ENCODE data around the gene CCR2. TPM values are rescaled to one million over a fixed set of nuclear protein-coding genes. Genes with fewer than 3 reads are reported as not detected.

The CCR2 gene
- total RNA-seq, 1 experiment from 2014 or later: not detected

GRCh38 chr3:46393011-46393410 lies 39.1 kb downstream of the CCR2 start:
- CTCF ChIA-PET: no interaction called here
- Histone ChIP-seq H3F3A (ENCODE audit: insufficient read depth, low read depth) (peaks cover 65% of the 10 kb centered on the region), H3K4me1 (replicated peaks; ENCODE audit: insufficient read depth) (peaks cover 85% of the 10 kb centered on the region), H3K79me2 (ENCODE audit: low read depth) (peaks cover 53% of the 10 kb centered on the region), H3K4me3 (peak overlapping the region; percentile 62), H4K20me1 (ENCODE audit: insufficient read depth) (no peaks in the 10 kb centered on the region), H3K27ac (peak overlapping the region; percentile 95), H3K9me2 (ENCODE audit: insufficient read depth) (no peaks in the 10 kb centered on the region), H2AFZ (no peak overlapping the region), H3K4me2 (peak overlapping the region; percentile 95), H3K9me3 (ENCODE audit: insufficient read depth, low read depth) (no peaks in the 10 kb centered on the region; the same call in 1 of the 2 replicates), H3K36me3 (ENCODE audit: low read depth) (peaks cover 21% of the 10 kb centered on the region), H3K27me3 (ENCODE audit: insufficient read depth, low read depth) (no peaks in the 10 kb centered on the region)
- intact Hi-C loops (cut with micrococcal nuclease; ENCODE audit: unreplicated experiment): no loop called here
- DNase-seq: peak in 1 of 2 experiments; percentile 83
- no TSS peak for BruUV-seq (replicated peaks)
- no peak for TF ChIP-seq EZH2 (IDR thresholded peaks at IDR 0.05; ENCODE audit: low read depth)
- TF ChIP-seq CTCF (conservative IDR thresholded peaks at IDR 0.05): no peak
- POLR2A ChIA-PET (ENCODE audit: unreplicated experiment): no interaction called here

GRCh38 chr3:46393554-46394434 lies 39.9 kb downstream of the CCR2 start:
- no peak overlapping the region for H3K4me3 ChIP-seq
- ChIA-PET POLR2A (ENCODE audit: unreplicated experiment) (no interaction called here), CTCF (no interaction called here)
- peak in 1 of 2 experiments; percentile 91 for DNase-seq
- peaks cover 57% of the 10 kb centered on the region for H3F3A ChIP-seq (ENCODE audit: insufficient read depth, low read depth)
- intact Hi-C loops (cut with micrococcal nuclease; ENCODE audit: unreplicated experiment): no loop called here
- no peaks in the 10 kb centered on the region for H4K20me1 ChIP-seq (ENCODE audit: insufficient read depth)
- no peaks in the 10 kb centered on the region for H3K9me2 ChIP-seq (ENCODE audit: insufficient read depth)
- no peaks in the 10 kb centered on the region for H3K27me3 ChIP-seq (ENCODE audit: insufficient read depth, low read depth)
- peak overlapping the region; percentile 71 for H3K4me2 ChIP-seq
- peak overlapping the region; percentile 95 for H3K27ac ChIP-seq
- BruUV-seq (replicated peaks): no TSS peak
- peaks cover 77% of the 10 kb centered on the region for H3K4me1 ChIP-seq (replicated peaks; ENCODE audit: insufficient read depth)
- TF ChIP-seq EZH2 (IDR thresholded peaks at IDR 0.05; ENCODE audit: low read depth) (no peak), CTCF (conservative IDR thresholded peaks at IDR 0.05) (no peak)
- H3K36me3 ChIP-seq (ENCODE audit: low read depth): peaks cover 13% of the 10 kb centered on the region
- no peak overlapping the region for H2AFZ ChIP-seq
- H3K79me2 ChIP-seq (ENCODE audit: low read depth): peaks cover 48% of the 10 kb centered on the region
- H3K9me3 ChIP-seq (ENCODE audit: insufficient read depth, low read depth): no peaks in the 10 kb centered on the region

GRCh38 chr3:46395210-46395661 lies 41.3 kb downstream of the CCR2 start:
- Histone ChIP-seq H3K27ac (peak overlapping the region; percentile 95), H4K20me1 (ENCODE audit: insufficient read depth) (no peaks in the 10 kb centered on the region), H3K79me2 (ENCODE audit: low read depth) (peaks cover 38% of the 10 kb centered on the region), H3K4me1 (replicated peaks; ENCODE audit: insufficient read depth) (peaks cover 69% of the 10 kb centered on the region), H3K27me3 (ENCODE audit: insufficient read depth, low read depth) (no peaks in the 10 kb centered on the region), H3K9me2 (ENCODE audit: insufficient read depth) (no peaks in the 10 kb centered on the region), H3K4me2 (peak overlapping the region; percentile 71), H3K9me3 (ENCODE audit: insufficient read depth, low read depth) (no peaks in the 10 kb centered on the region), H3F3A (ENCODE audit: insufficient read depth, low read depth) (peaks cover 56% of the 10 kb centered on the region), H3K36me3 (ENCODE audit: low read depth) (no peaks in the 10 kb centered on the region; the same call in 1 of the 2 replicates), H2AFZ (no peak overlapping the region), H3K4me3 (0 out of 2 replicates have a peak overlapping the region, but pooled peaks have one; percentile 3)
- BruUV-seq (replicated peaks): no TSS peak
- TF ChIP-seq CTCF (conservative IDR thresholded peaks at IDR 0.05) (peak; percentile 27; the same call in 1 of the 2 replicates), EZH2 (IDR thresholded peaks at IDR 0.05; ENCODE audit: low read depth) (no peak)
- intact Hi-C loops (cut with micrococcal nuclease; ENCODE audit: unreplicated experiment): no loop called here
- ChIA-PET CTCF (no interaction called here), POLR2A (ENCODE audit: unreplicated experiment) (no interaction called here)
- peak in 1 of 2 experiments; percentile 69 for DNase-seq
